22Rv1 (cell line): ENCODE data around the gene MTERF2.

ENCODE experiments used
- H3K27ac ChIP-seq: fragments of 450-650 bp; 2 replicates; pipeline ENCODE4 v1.5.1; 2017
- ZFX ChIP-seq: fragments of 450-650 bp; IDR thresholded peaks from 2 replicates; pipeline ENCODE4 v1.6.1; 2017; ENCODE audit warnings: antibody characterized with exemption, borderline replicate concordance
- TF ChIP-seq, protein P1 (sequence below): fragments of 450-650 bp; IDR thresholded peaks from 2 replicates; pipeline ENCODE4 v1.5.1; 2017; ENCODE audit warnings: mild to moderate bottlenecking

Gene MTERF2, protein sequence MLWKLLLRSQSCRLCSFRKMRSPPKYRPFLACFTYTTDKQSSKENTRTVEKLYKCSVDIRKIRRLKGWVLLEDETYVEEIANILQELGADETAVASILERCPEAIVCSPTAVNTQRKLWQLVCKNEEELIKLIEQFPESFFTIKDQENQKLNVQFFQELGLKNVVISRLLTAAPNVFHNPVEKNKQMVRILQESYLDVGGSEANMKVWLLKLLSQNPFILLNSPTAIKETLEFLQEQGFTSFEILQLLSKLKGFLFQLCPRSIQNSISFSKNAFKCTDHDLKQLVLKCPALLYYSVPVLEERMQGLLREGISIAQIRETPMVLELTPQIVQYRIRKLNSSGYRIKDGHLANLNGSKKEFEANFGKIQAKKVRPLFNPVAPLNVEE

DNA sequence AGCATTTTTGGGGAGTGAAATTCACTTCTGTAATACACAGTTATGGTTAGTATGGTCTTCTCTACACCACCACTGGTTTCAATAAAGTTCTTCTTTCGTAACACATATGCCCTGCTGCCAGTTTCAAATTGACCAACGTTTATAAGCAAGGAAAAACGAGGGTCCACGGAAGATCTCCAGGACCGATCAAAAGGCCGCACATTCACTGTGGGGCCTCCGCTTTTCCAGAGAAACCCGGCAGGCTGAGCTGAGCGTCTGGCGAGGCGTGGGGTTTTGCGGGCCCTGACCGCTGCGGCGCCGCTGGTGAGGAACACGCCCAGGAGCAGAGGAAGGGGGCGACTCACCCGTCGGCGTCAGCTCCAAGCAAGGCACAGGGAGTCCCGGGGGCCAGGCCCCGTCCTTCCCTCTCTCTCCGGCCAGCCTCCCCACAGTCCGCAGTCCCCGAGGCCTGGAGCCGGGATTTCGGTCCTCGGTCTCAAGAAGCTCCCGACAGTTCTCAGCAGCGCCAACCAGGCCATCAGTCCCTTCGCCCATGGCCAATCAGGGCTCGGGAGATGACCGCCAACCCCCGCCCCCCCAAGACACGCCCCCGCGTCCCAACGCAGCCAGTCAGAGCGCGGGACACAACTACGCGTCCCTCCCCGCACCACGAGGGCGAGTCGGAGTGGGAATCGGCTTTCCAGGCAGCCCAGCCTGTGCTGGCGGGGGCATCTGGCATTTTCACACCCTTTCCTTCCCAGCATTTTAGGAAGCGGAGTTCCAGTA, at the start of gene MTERF2:
Gene MTERF2, minus strand, starts transcription at position 522 of the 765 bp plus-strand sequence. CDS start 8,432 bp downstream, outside the sequence.
- TF ChIP-seq, protein P1, sequence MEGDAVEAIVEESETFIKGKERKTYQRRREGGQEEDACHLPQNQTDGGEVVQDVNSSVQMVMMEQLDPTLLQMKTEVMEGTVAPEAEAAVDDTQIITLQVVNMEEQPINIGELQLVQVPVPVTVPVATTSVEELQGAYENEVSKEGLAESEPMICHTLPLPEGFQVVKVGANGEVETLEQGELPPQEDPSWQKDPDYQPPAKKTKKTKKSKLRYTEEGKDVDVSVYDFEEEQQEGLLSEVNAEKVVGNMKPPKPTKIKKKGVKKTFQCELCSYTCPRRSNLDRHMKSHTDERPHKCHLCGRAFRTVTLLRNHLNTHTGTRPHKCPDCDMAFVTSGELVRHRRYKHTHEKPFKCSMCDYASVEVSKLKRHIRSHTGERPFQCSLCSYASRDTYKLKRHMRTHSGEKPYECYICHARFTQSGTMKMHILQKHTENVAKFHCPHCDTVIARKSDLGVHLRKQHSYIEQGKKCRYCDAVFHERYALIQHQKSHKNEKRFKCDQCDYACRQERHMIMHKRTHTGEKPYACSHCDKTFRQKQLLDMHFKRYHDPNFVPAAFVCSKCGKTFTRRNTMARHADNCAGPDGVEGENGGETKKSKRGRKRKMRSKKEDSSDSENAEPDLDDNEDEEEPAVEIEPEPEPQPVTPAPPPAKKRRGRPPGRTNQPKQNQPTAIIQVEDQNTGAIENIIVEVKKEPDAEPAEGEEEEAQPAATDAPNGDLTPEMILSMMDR, result peak; percentile 13; the same call in 1 of the 2 replicates
- no peak for TF ChIP-seq ZFX
- peak within 1 kb of the TSS; percentile 55 for H3K27ac ChIP-seq

DNA sequence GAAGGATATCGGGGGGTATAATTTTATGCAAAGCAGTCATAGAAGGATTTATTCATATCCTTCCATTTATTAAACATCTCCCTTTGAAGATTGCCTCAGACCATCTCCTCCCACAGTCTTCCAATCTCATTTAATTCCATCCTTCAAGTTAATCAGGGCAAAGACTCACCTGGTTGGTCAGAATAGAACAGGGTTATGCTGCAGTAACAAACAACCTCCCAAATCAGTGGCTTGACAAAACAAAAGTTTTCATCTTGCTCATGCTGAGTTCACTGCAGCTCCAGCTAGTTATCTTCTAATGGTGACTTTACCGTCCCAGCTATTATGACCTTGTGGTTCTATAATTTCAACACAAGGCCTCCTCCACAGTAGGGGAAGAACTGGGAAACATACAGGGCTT, 48.8 kb upstream of the MTERF2 start:
- no peak overlapping the region for H3K27ac ChIP-seq

DNA sequence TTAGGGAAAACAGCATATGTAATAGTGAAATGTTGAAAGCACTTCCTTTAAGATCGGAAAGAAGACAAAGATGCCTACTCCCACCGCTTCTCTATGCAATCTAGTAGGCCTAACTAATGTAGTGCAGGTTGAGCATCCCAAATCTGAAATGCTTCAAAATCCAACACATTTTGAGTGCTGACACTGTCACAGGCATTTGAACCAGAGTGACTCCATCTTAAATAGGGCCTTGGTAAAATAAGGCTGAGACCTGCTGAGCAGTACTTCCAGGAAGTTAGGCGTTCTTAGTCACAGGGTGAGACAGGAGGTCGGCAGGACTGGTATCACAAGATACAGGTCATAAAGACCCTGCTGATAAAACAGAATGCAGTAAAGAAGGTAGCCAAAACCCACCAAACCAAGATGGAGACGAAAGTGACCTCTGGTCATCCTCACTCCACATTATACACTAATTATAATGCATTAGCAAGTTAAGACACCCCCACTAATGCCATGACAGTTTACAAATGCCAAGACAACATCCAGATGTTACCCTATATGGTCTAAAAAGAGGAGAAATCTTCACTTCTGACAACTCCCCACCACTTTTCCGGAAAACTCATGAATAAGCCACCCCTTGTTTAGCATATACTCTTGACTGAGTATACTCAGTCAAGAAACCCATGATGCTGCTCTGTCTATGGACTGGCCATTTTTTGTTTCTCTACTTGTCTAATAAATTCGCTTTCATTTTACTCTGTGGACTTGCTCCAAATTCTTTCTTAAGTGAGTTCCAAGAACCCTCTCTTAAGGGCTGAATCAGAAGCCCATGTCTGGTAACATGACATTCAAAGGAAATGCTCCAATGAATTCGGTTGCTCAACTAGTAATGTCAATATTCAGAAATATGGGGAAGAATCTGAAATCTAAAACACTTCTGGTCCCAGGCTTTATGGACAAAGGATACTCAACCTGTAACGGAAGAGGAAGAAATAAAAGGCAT, 47.1 kb upstream of the MTERF2 start:
- TF ChIP-seq ZFX, result no peak
- TF ChIP-seq, protein P1, result no peak
- H3K27ac ChIP-seq, result no peak overlapping the region

More for the DNA sequence above, 48.8 kb upstream of the MTERF2 start:
- TF ChIP-seq ZFX, result no peak
- TF ChIP-seq, protein P1, result no peak

DNA sequence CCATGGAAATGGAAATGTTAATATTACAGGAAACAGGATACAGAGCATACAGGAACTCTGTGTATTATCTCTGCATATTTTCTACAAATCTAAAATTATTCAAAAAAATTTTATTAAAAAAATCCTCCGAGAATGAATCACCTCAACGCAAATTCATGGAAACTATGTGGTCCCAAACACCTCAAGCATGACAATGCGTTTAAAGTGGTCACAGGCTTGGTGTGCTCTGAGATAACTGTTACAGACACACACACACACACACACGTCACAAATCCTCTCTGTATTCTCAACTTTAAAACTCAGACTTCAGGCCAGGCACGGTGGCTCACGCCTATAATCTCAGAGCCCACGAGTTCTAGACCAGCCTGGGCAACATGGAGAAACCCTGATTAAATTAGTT, 45.3 kb upstream of the MTERF2 start:
- no peak overlapping the region for H3K27ac ChIP-seq
- TF ChIP-seq ZFX, result no peak
- TF ChIP-seq, protein P1, result no peak

DNA sequence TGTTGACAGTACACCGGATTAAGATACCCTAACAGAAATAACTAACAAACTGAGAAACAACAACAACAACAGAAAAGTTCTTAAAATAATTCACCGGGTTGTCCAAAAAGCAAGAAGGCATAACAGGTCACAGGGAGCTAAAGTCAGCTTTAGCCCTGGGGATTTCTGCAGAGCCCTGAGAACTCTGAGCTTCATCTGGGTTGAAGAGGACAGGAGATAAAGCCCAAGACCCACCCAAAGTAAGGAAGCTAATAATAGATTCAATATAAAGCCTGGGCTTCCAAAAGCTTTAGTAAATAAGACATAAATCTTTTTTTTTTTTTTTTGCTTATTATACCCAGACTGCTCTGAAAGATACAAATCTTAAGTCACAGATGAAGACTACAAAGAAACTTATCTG, 44.1 kb upstream of the MTERF2 start:
- no peak for TF ChIP-seq ZFX
- TF ChIP-seq, protein P1, result no peak
- H3K27ac ChIP-seq, result no peak overlapping the region

DNA sequence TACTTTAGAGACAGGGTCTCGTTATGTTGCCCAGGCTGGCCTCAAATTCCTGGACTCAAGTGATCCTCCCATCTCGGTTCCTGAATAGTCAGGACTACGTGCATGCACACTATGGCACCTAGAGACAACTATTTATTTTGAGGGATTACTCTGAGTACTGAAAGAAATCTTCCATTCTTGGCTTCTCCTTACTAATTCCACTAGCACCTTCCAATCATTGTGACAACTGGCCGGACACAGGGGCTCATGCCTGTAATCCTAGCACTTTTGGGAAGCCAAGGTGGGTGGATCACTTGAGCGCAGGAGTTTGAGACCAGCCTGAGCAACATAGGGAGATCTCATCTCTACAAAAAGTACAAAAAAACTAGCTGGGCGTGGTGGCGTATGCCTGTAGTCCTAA, 42.1 kb upstream of the MTERF2 start:
- no peak overlapping the region for H3K27ac ChIP-seq
- TF ChIP-seq ZFX, result no peak
- TF ChIP-seq, protein P1, result no peak
